Fibroblast of lung (primary cell): ENCODE data around the gene NLGN1. TPM values are rescaled to one million over a fixed set of nuclear protein-coding genes. Genes with fewer than 3 reads are reported as not detected.

Experiments used
- DNase-seq, 2 donors: peaks; one replicate each; pipeline versions ENCODE4 v3.0.0 to v3.0.0-alpha.2; 2010; ENCODE audit warnings: low read depth in 2 of 2
- H2AFZ ChIP-seq: 2 replicates; pipeline ENCODE4 v1.5.1; 2012; ENCODE audit warnings: low read length, control low read depth, inconsistent platforms
- H3K27ac ChIP-seq: 2 replicates; pipeline ENCODE4 v1.5.1; 2011; ENCODE audit warnings: low read length, control low read depth; ENCODE audit not compliant: insufficient read depth
- H3K27me3 ChIP-seq: 2 replicates; pipeline ENCODE4 v1.5.1; 2011; ENCODE audit warnings: mild to moderate bottlenecking, low read length; ENCODE audit not compliant: control insufficient read depth, insufficient read depth
- H3K36me3 ChIP-seq: 2 replicates; pipeline ENCODE4 v1.5.1; 2011; ENCODE audit warnings: low read length; ENCODE audit not compliant: control insufficient read depth, insufficient read depth
- H3K4me1 ChIP-seq: 2 replicates; pipeline ENCODE4 v1.5.1; 2011; ENCODE audit warnings: low read length; ENCODE audit not compliant: control insufficient read depth, insufficient read depth; ENCODE audit errors: extremely low read depth
- H3K4me2 ChIP-seq: 2 replicates; pipeline ENCODE4 v1.5.1; 2011; ENCODE audit warnings: low read length, control low read depth; ENCODE audit not compliant: insufficient read depth; ENCODE audit errors: extremely low read depth
- H3K4me3 ChIP-seq, 4 experiments: fragments of 200-600 bp in 1 of 4; sonication (generic) in 1 of 4; replicated peaks in 1 of 4; 2 replicates each; pipeline ENCODE4 v1.5.1; 2011 to 2016; ENCODE audit warnings: low read length in 4 of 4, low read depth in 3 of 4, mild to moderate bottlenecking in 3 of 4, control low read depth in 2 of 4, inconsistent platforms in 1 of 4, mixed read lengths in 1 of 4; ENCODE audit not compliant: insufficient read depth in 1 of 4; ENCODE audit errors: control extremely low read depth in 1 of 4
- H3K79me2 ChIP-seq: 2 replicates; pipeline ENCODE4 v1.5.1; 2012; ENCODE audit warnings: mild to moderate bottlenecking, low read length, inconsistent platforms; ENCODE audit not compliant: control insufficient read depth, insufficient read depth
- H3K9ac ChIP-seq: 2 replicates; pipeline ENCODE4 v1.5.1; 2011; ENCODE audit warnings: mild to moderate bottlenecking, low read length, control low read depth; ENCODE audit not compliant: insufficient read depth
- H3K9me3 ChIP-seq: 2 replicates; pipeline ENCODE4 v1.5.1; 2012; ENCODE audit warnings: low read depth, low read length; ENCODE audit not compliant: control insufficient read depth, insufficient read depth
- H4K20me1 ChIP-seq: 2 replicates; pipeline ENCODE4 v1.5.1; 2011; ENCODE audit warnings: low read length; ENCODE audit not compliant: control insufficient read depth, insufficient read depth; ENCODE audit errors: extremely low read depth
- EZH2 ChIP-seq: IDR thresholded peaks from 2 replicates; pipeline ENCODE4 v1.5.1; 2012; ENCODE audit warnings: low read length, control low read depth, mild to moderate bottlenecking; ENCODE audit errors: missing control alignments
- polyA plus RNA-seq, 2 donors: library from polyadenylated mRNA; depleted of rRNA in 1 of 2; stranded (reverse) in 1 of 2; unstranded in 1 of 2; fragments of >200 nt; gene quantifications; 2 replicates each; pipeline ENCODE4 v1.2.1, GENCODE V29; 2011 to 2012; ENCODE audit warnings: missing spikeins in 1 of 2
- total RNA-seq: library from RNA; depleted of rRNA; stranded (reverse); fragments of >200 nt; gene quantifications from 2 replicates; pipeline ENCODE4 v1.2.1, GENCODE V29; 2014
- TF ChIP-seq, protein P1 (sequence below), 2 donors: IDR thresholded peaks in 1 of 2; conservative IDR thresholded peaks in 1 of 2; 1 replicate in 1 of 2; 2 replicates in 1 of 2; pipeline ENCODE4 v1.5.1; 2011 to 2012; ENCODE audit warnings: low read length in 2 of 2, control low read depth in 1 of 2, inconsistent platforms in 1 of 2, low read depth in 1 of 2, mild to moderate bottlenecking in 1 of 2

The NLGN1 gene
- total and polyA plus RNA-seq, 2 donors (not counting 1 experiment from before 2014, with no cell fraction given), result 0.61 to 2.1 TPM

DNA sequence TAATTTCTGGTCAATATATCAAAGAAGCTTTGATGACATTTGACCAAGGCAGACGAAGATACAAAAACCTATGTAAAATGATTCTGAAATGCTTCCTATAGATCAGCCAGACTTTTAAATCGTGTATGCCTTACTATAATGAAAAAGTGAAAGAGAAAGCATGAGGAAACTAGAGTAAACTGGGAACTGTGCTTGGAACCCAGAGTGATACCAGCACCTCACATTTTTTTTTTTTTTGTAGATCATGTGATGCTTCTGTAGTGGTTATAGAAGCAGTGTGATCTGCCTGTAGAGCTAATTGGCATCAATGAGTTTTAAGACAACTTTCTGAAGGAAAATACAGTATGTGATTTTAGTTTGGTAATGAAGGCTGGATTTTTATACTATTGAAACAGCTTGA is 150.7 kb downstream of the NLGN1 start:
- TF ChIP-seq EZH2, result no peak
- TF ChIP-seq, protein P1, sequence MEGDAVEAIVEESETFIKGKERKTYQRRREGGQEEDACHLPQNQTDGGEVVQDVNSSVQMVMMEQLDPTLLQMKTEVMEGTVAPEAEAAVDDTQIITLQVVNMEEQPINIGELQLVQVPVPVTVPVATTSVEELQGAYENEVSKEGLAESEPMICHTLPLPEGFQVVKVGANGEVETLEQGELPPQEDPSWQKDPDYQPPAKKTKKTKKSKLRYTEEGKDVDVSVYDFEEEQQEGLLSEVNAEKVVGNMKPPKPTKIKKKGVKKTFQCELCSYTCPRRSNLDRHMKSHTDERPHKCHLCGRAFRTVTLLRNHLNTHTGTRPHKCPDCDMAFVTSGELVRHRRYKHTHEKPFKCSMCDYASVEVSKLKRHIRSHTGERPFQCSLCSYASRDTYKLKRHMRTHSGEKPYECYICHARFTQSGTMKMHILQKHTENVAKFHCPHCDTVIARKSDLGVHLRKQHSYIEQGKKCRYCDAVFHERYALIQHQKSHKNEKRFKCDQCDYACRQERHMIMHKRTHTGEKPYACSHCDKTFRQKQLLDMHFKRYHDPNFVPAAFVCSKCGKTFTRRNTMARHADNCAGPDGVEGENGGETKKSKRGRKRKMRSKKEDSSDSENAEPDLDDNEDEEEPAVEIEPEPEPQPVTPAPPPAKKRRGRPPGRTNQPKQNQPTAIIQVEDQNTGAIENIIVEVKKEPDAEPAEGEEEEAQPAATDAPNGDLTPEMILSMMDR (conservative IDR thresholded peaks at IDR 0.05 in 1 of 2, IDR thresholded peaks at IDR 0.05 in 1 of 2; ENCODE audit: low read depth in 1 of 2, low read length in 2 of 2), result no peak
- Histone ChIP-seq H3K4me1 (no peaks in the 10 kb centered on the region), H4K20me1 (no peaks in the 10 kb centered on the region), H3K9ac (no peak overlapping the region), H3K4me2 (no peak overlapping the region), H3K27me3 (no peaks in the 10 kb centered on the region), H2AFZ (no peak overlapping the region), H3K36me3 (no peaks in the 10 kb centered on the region), H3K27ac (no peak overlapping the region), H3K4me3 (no peak overlapping the region), H3K79me2 (no peaks in the 10 kb centered on the region), H3K9me3 (no peaks in the 10 kb centered on the region)
- DNase-seq, result no peak

DNA sequence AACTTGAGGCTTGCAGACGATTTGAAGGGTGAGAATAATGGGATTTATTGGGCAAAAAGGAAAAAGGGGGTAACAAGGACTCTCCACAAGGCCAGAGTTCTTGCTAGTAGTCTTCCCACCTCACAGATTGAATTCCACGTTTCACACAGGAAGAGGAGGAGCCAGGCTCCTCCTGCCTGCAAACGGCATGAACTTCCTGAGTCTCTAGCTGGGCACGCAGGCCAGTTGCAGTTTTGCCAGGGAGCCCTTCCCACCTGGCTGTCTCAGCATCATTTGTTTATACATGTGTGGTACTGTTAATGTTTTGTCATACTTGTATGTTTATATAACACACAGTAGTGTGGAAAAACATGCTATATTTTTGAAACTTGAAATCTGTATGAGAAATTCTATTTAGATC is 155.0 kb downstream of the NLGN1 start:
- TF ChIP-seq, protein P1 (conservative IDR thresholded peaks at IDR 0.05 in 1 of 2, IDR thresholded peaks at IDR 0.05 in 1 of 2; ENCODE audit: low read depth in 1 of 2, low read length in 2 of 2), result no peak
- no peak for TF ChIP-seq EZH2
- DNase-seq, result peak; percentile 3 to 4

DNA sequence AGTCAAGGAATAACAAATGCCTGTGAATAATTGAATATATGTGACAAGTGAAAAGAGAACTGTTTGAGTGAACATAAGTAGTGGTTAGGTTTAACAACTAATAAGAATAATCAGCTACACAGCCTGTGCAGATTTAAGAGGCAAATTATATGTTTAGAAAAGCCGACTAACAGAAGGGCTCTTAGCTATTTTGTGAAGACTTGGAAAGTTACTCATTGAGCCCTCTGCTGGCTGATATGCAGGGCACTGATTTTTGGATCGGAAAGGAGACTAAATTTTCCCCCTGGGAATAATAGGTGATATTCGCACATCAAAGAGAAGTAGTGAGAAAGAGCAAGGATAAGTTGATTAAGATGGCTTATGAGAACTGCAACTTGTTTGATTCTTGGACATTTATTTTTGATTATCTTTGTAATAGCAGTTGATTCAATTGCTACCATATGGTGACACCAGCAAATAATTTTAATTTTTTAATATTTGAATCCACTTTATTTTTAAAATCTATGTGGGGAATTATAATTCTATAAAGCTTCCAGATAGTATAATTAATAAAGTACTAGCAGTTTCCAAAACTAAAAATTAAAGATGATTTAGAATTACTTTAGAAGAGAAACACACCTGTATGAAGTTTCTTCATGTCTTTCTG is 156.2 kb downstream of the NLGN1 start:
- Histone ChIP-seq H3K9me3 (no peaks in the 10 kb centered on the region), H3K4me3 (no peak overlapping the region), H4K20me1 (no peaks in the 10 kb centered on the region), H3K27ac (no peak overlapping the region), H2AFZ (no peak overlapping the region), H3K79me2 (no peaks in the 10 kb centered on the region), H3K9ac (no peak overlapping the region), H3K4me2 (no peak overlapping the region), H3K36me3 (no peaks in the 10 kb centered on the region), H3K27me3 (no peaks in the 10 kb centered on the region), H3K4me1 (no peaks in the 10 kb centered on the region)
- DNase-seq, result peak; percentile 44 to 65
- TF ChIP-seq, protein P1 (conservative IDR thresholded peaks at IDR 0.05 in 1 of 2, IDR thresholded peaks at IDR 0.05 in 1 of 2; ENCODE audit: low read depth in 1 of 2, low read length in 2 of 2), result peak; percentile 56 to 89
- TF ChIP-seq EZH2, result no peak

More for the DNA sequence above, 155.0 kb downstream of the NLGN1 start:
- no peak overlapping the region for H3K4me2 ChIP-seq
- no peaks in the 10 kb centered on the region for H3K36me3 ChIP-seq
- H4K20me1 ChIP-seq, result no peaks in the 10 kb centered on the region
- H3K4me3 ChIP-seq, result no peak overlapping the region
- H3K79me2 ChIP-seq, result no peaks in the 10 kb centered on the region
- H3K4me1 ChIP-seq, result no peaks in the 10 kb centered on the region
- no peaks in the 10 kb centered on the region for H3K9me3 ChIP-seq
- no peaks in the 10 kb centered on the region for H3K27me3 ChIP-seq
- no peak overlapping the region for H3K9ac ChIP-seq
- no peak overlapping the region for H3K27ac ChIP-seq
- H2AFZ ChIP-seq, result no peak overlapping the region
